ENCODE measurements around the gene SKIC8.

The SKIC8 gene

GRCh38 chr15:78322724-78323521, 23.5 kb upstream of the SKIC8 start:
- TF ChIP-seq ZBTB7A (IDR thresholded peaks at IDR 0.05; ENCODE audit: low read depth) (no peak), CEBPB (IDR thresholded peaks at IDR 0.05) (no peak), CREB1 (IDR thresholded peaks at IDR 0.05; ENCODE audit: low read depth) (no peak), TEAD4 (IDR thresholded peaks at IDR 0.05) (no peak), FOXM1 (IDR thresholded peaks at IDR 0.05; ENCODE audit: borderline replicate concordance, low read depth) (no peak), YY1 (IDR thresholded peaks at IDR 0.05; ENCODE audit: low read depth) (no peak), EGR1 (IDR thresholded peaks at IDR 0.05) (no peak), TAF1 (IDR thresholded peaks at IDR 0.05; ENCODE audit: low read depth) (no peak), USF1 (IDR thresholded peaks at IDR 0.05) (no peak), REST (IDR thresholded peaks at IDR 0.05; ENCODE audit: low read depth) (no peak), RAD21 (IDR thresholded peaks at IDR 0.05; ENCODE audit: low read depth) (no peak), NFIC (IDR thresholded peaks at IDR 0.05) (no peak), MAX (IDR thresholded peaks at IDR 0.05) (no peak), EP300 (IDR thresholded peaks at IDR 0.05; ENCODE audit: borderline replicate concordance) (no peak), TCF12 (IDR thresholded peaks at IDR 0.05; ENCODE audit: low read depth) (no peak)

- TF ChIP-seq MAX (IDR thresholded peaks at IDR 0.05): no peak
- TF ChIP-seq TAF1 (IDR thresholded peaks at IDR 0.05; ENCODE audit: low read depth): no peak
- no peak for TF ChIP-seq YY1 (IDR thresholded peaks at IDR 0.05; ENCODE audit: low read depth)
- TF ChIP-seq USF1 (IDR thresholded peaks at IDR 0.05): no peak
- no peak for TF ChIP-seq TCF12 (IDR thresholded peaks at IDR 0.05; ENCODE audit: low read depth)
- no peak for TF ChIP-seq CEBPB (IDR thresholded peaks at IDR 0.05)
- TF ChIP-seq TEAD4 (IDR thresholded peaks at IDR 0.05): no peak
- no peak for TF ChIP-seq EP300 (IDR thresholded peaks at IDR 0.05; ENCODE audit: borderline replicate concordance)
- TF ChIP-seq NFIC (IDR thresholded peaks at IDR 0.05): no peak
- TF ChIP-seq RAD21 (IDR thresholded peaks at IDR 0.05; ENCODE audit: low read depth): no peak
- TF ChIP-seq FOXM1 (IDR thresholded peaks at IDR 0.05; ENCODE audit: borderline replicate concordance, low read depth): no peak
- no peak for TF ChIP-seq ZBTB7A (IDR thresholded peaks at IDR 0.05; ENCODE audit: low read depth)
- no peak for TF ChIP-seq REST (IDR thresholded peaks at IDR 0.05; ENCODE audit: low read depth)
Observed at GRCh38 chr15:78322243-78322642, 22.8 kb upstream of the SKIC8 start.

- no peak for TF ChIP-seq ZBTB7A (IDR thresholded peaks at IDR 0.05; ENCODE audit: low read depth)
- TF ChIP-seq RAD21 (IDR thresholded peaks at IDR 0.05; ENCODE audit: low read depth): no peak
- TF ChIP-seq TEAD4 (IDR thresholded peaks at IDR 0.05): no peak
Observed at GRCh38 chr15:78321786-78322185, 22.4 kb upstream of the SKIC8 start.

GRCh38 chr15:78321041-78321570, 21.7 kb upstream of the SKIC8 start:
- TF ChIP-seq EP300 (IDR thresholded peaks at IDR 0.05; ENCODE audit: borderline replicate concordance): no peak
- no peak for TF ChIP-seq YY1 (IDR thresholded peaks at IDR 0.05; ENCODE audit: low read depth)
- no peak for TF ChIP-seq CEBPB (IDR thresholded peaks at IDR 0.05)
- no peak for TF ChIP-seq MAX (IDR thresholded peaks at IDR 0.05)
- no peak for TF ChIP-seq TEAD4 (IDR thresholded peaks at IDR 0.05)
- no peak for TF ChIP-seq CREB1 (IDR thresholded peaks at IDR 0.05; ENCODE audit: low read depth)
- no peak for TF ChIP-seq REST (IDR thresholded peaks at IDR 0.05; ENCODE audit: low read depth)
- no peak for TF ChIP-seq EGR1 (IDR thresholded peaks at IDR 0.05)
- no peak for TF ChIP-seq TCF12 (IDR thresholded peaks at IDR 0.05; ENCODE audit: low read depth)
- no peak for TF ChIP-seq FOXM1 (IDR thresholded peaks at IDR 0.05; ENCODE audit: borderline replicate concordance, low read depth)
- no peak for TF ChIP-seq USF1 (IDR thresholded peaks at IDR 0.05)
- no peak for TF ChIP-seq RAD21 (IDR thresholded peaks at IDR 0.05; ENCODE audit: low read depth)
- no peak for TF ChIP-seq ZBTB7A (IDR thresholded peaks at IDR 0.05; ENCODE audit: low read depth)
- TF ChIP-seq NFIC (IDR thresholded peaks at IDR 0.05): no peak
- no peak for TF ChIP-seq TAF1 (IDR thresholded peaks at IDR 0.05; ENCODE audit: low read depth)

Data from Ishikawa (cell line).